Measurements from ENCODE around the gene LRRC28. TPM values are rescaled to one million over a fixed set of nuclear protein-coding genes. Genes with fewer than 3 reads are reported as not detected.

The LRRC28 gene
- total and polyA plus RNA-seq, 2 donors (not counting 1 experiment from before 2014, with no cell fraction given): 13.3 to 31.8 TPM

GRCh38 chr15:99238849-99239248 lies 12.4 kb upstream of the LRRC28 start:
- Histone ChIP-seq H3K9ac (ENCODE audit: low read length) (no peak overlapping the region), H3K27ac (ENCODE audit: low read length in 2 of 2) (no peak overlapping the region), H2AFZ (ENCODE audit: insufficient read depth, low read depth, low read length, poor library complexity, severe bottlenecking) (no peak overlapping the region), H3K79me2 (ENCODE audit: control insufficient read depth, insufficient read depth, low read length) (no peaks in the 10 kb centered on the region), H4K20me1 (ENCODE audit: control insufficient read depth, insufficient read depth, low read length, poor library complexity, severe bottlenecking) (no peaks in the 10 kb centered on the region), H3K4me3 (ENCODE audit: control extremely low read depth in 1 of 5, extremely low read depth in 1 of 5, insufficient read depth in 1 of 5, low read depth in 2 of 5, low read length in 4 of 5) (no peak overlapping the region), H3K9me3 (ENCODE audit: control extremely low read depth in 1 of 3, control insufficient read depth in 2 of 3, insufficient read depth in 1 of 3, low read length in 2 of 3) (no peaks in the 10 kb centered on the region), H3K36me3 (replicated peaks in 1 of 2; ENCODE audit: control extremely low read depth in 1 of 2, control insufficient read depth in 1 of 2, extremely low read depth in 1 of 2, insufficient read depth in 2 of 2, low read length in 1 of 2) (no peaks in the 10 kb centered on the region), H3K27me3 (replicated peaks in 1 of 4; ENCODE audit: control extremely low read depth in 1 of 4, control insufficient read depth in 3 of 4, insufficient read depth in 4 of 4, low read length in 3 of 4) (no peaks in the 10 kb centered on the region), H3K4me2 (replicated peaks; ENCODE audit: low read depth, low read length, poor library complexity, severe bottlenecking) (no peak overlapping the region), H3K4me1 (ENCODE audit: control insufficient read depth in 2 of 2, insufficient read depth in 2 of 2, low read length in 2 of 2) (peaks cover 0 to 5% of the 10 kb centered on the region in 2 donors)
- Mint-ChIP-seq H3K27me3 (no peaks in the 10 kb centered on the region), H3K4me3 (no peak overlapping the region), H3K9me3 (ENCODE audit: insufficient read depth) (no peaks in the 10 kb centered on the region), H3K4me1 (peaks cover 4% of the 10 kb centered on the region), H3K27ac (no peak overlapping the region)
- 87% methylated on average over 3 of the region's 3 CpGs for WGBS (ENCODE audit: insufficient coverage)
- intact Hi-C loops (cut with micrococcal nuclease): no loop called here
- POLR2A ChIA-PET: no interaction called here
- ATAC-seq (ENCODE audit: low read depth) (no peak), DNase-seq (no peak)
- TF ChIP-seq EZH2 (IDR thresholded peaks at IDR 0.05; ENCODE audit: borderline replicate concordance, insufficient read depth, low read depth, low read length, poor library complexity, severe bottlenecking) (no peak), CTCF (IDR thresholded peaks at IDR 0.05) (no peak)
- CTCF ChIA-PET: no interaction called here

GRCh38 chr15:99239545-99240198 lies 11.6 kb upstream of the LRRC28 start:
- ChIA-PET CTCF (no interaction called here), POLR2A (no interaction called here)
- Histone ChIP-seq H3K27me3 (replicated peaks in 1 of 4; ENCODE audit: control extremely low read depth in 1 of 4, control insufficient read depth in 3 of 4, insufficient read depth in 4 of 4, low read length in 3 of 4) (no peaks in the 10 kb centered on the region), H3K36me3 (replicated peaks in 1 of 2; ENCODE audit: control extremely low read depth in 1 of 2, control insufficient read depth in 1 of 2, extremely low read depth in 1 of 2, insufficient read depth in 2 of 2, low read length in 1 of 2) (no peaks in the 10 kb centered on the region), H3K4me1 (ENCODE audit: control insufficient read depth in 2 of 2, insufficient read depth in 2 of 2, low read length in 2 of 2) (peaks cover 0 to 5% of the 10 kb centered on the region in 2 donors), H2AFZ (ENCODE audit: insufficient read depth, low read depth, low read length, poor library complexity, severe bottlenecking) (peak overlapping the region; percentile 29), H3K4me2 (replicated peaks; ENCODE audit: low read depth, low read length, poor library complexity, severe bottlenecking) (no peak overlapping the region), H3K4me3 (ENCODE audit: control extremely low read depth in 1 of 5, extremely low read depth in 1 of 5, insufficient read depth in 1 of 5, low read depth in 2 of 5, low read length in 4 of 5) (no peak overlapping the region), H4K20me1 (ENCODE audit: control insufficient read depth, insufficient read depth, low read length, poor library complexity, severe bottlenecking) (no peaks in the 10 kb centered on the region), H3K9ac (ENCODE audit: low read length) (no peak overlapping the region), H3K79me2 (ENCODE audit: control insufficient read depth, insufficient read depth, low read length) (no peaks in the 10 kb centered on the region), H3K27ac (ENCODE audit: low read length in 2 of 2) (no peak overlapping the region), H3K9me3 (ENCODE audit: control extremely low read depth in 1 of 3, control insufficient read depth in 2 of 3, insufficient read depth in 1 of 3, low read length in 2 of 3) (no peaks in the 10 kb centered on the region)
- peaks cover 4% of the 10 kb centered on the region for H3K4me1 Mint-ChIP-seq
- WGBS (ENCODE audit: insufficient coverage): 17% methylated on average over 1 of the region's 1 CpG
- peak; percentile 33 for ATAC-seq (ENCODE audit: low read depth)
- no peaks in the 10 kb centered on the region for H3K9me3 Mint-ChIP-seq (ENCODE audit: insufficient read depth)
- H3K27me3 Mint-ChIP-seq: no peaks in the 10 kb centered on the region
- TF ChIP-seq CTCF (IDR thresholded peaks at IDR 0.05): no peak
- TF ChIP-seq EZH2 (IDR thresholded peaks at IDR 0.05; ENCODE audit: borderline replicate concordance, insufficient read depth, low read depth, low read length, poor library complexity, severe bottlenecking): no peak
- intact Hi-C loops (cut with micrococcal nuclease): no loop called here
- peak; percentile 36 for DNase-seq
- H3K27ac Mint-ChIP-seq: no peak overlapping the region
- H3K4me3 Mint-ChIP-seq: no peak overlapping the region
